ENCODE results near the gene PSMD11. TPM values are rescaled to one million over a fixed set of nuclear protein-coding genes. Genes with fewer than 3 reads are reported as not detected.

PSMD11 gene
- polyA plus RNA-seq, 2 of the 4 experiments (the other 2 are of a cell fraction): 195 to 228 TPM

GRCh38 chr17:32495359-32496231, 51.3 kb downstream of the PSMD11 start:
- TF ChIP-seq CHD2 (IDR thresholded peaks at IDR 0.05; ENCODE audit: low read length, partially characterized antibody) (no peak), ESRRA (IDR thresholded peaks at IDR 0.05; ENCODE audit: borderline replicate concordance, low read length) (no peak), MYC (IDR thresholded peaks at IDR 0.05; ENCODE audit: borderline replicate concordance, low read length) (no peak), EP300 (IDR thresholded peaks at IDR 0.05) (no peak), PBX3 (IDR thresholded peaks at IDR 0.05) (no peak), BCL3 (IDR thresholded peaks at IDR 0.05) (no peak), TP53 (CRISPR knock-in tag; IDR thresholded peaks at IDR 0.05) (no peak), MAZ (IDR thresholded peaks at IDR 0.05; ENCODE audit: borderline replicate concordance, low read depth, low read length) (no peak), HES2 (IDR thresholded peaks at IDR 0.05) (no peak), HDAC2 (IDR thresholded peaks at IDR 0.05) (no peak), JUNB (IDR thresholded peaks at IDR 0.05) (no peak), ZFP36 (IDR thresholded peaks at IDR 0.05; ENCODE audit: borderline replicate concordance, partially characterized antibody) (no peak), POLR2AphosphoS2 (conservative IDR thresholded peaks at IDR 0.05; ENCODE audit: low read length) (no peak), EHMT2 (IDR thresholded peaks at IDR 0.05; ENCODE audit: low read depth) (no peak), CBX2 (IDR thresholded peaks at IDR 0.05; ENCODE audit: borderline replicate concordance, low read depth) (no peak), KDM1A (IDR thresholded peaks at IDR 0.05; ENCODE audit: low read depth) (no peak), CEBPB (IDR thresholded peaks at IDR 0.05) (no peak)
- TF ChIP-seq, protein P1, sequence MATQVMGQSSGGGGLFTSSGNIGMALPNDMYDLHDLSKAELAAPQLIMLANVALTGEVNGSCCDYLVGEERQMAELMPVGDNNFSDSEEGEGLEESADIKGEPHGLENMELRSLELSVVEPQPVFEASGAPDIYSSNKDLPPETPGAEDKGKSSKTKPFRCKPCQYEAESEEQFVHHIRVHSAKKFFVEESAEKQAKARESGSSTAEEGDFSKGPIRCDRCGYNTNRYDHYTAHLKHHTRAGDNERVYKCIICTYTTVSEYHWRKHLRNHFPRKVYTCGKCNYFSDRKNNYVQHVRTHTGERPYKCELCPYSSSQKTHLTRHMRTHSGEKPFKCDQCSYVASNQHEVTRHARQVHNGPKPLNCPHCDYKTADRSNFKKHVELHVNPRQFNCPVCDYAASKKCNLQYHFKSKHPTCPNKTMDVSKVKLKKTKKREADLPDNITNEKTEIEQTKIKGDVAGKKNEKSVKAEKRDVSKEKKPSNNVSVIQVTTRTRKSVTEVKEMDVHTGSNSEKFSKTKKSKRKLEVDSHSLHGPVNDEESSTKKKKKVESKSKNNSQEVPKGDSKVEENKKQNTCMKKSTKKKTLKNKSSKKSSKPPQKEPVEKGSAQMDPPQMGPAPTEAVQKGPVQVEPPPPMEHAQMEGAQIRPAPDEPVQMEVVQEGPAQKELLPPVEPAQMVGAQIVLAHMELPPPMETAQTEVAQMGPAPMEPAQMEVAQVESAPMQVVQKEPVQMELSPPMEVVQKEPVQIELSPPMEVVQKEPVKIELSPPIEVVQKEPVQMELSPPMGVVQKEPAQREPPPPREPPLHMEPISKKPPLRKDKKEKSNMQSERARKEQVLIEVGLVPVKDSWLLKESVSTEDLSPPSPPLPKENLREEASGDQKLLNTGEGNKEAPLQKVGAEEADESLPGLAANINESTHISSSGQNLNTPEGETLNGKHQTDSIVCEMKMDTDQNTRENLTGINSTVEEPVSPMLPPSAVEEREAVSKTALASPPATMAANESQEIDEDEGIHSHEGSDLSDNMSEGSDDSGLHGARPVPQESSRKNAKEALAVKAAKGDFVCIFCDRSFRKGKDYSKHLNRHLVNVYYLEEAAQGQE (IDR thresholded peaks at IDR 0.05): no peak
- TF ChIP-seq, protein P2, sequence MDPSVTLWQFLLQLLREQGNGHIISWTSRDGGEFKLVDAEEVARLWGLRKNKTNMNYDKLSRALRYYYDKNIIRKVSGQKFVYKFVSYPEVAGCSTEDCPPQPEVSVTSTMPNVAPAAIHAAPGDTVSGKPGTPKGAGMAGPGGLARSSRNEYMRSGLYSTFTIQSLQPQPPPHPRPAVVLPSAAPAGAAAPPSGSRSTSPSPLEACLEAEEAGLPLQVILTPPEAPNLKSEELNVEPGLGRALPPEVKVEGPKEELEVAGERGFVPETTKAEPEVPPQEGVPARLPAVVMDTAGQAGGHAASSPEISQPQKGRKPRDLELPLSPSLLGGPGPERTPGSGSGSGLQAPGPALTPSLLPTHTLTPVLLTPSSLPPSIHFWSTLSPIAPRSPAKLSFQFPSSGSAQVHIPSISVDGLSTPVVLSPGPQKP (IDR thresholded peaks at IDR 0.05; ENCODE audit: low read depth, low read length): no peak
- peaks cover 12% of the 10 kb centered on the region; the same call in 2 of the 3 replicates for H3K4me1 ChIP-seq
- H3K4me3 ChIP-seq: no peak overlapping the region
- POLR2A ChIA-PET: no interaction called here
- no peak overlapping the region for H3K4me2 ChIP-seq
- FAIRE-seq (no peak), ATAC-seq (peak in 1 of 2 experiments; percentile 13; a peak in 3 of 6 replicates), DNase-seq (ENCODE audit: low read depth in 1 of 2, low spot score in 1 of 2) (no peak)
- H3K27ac ChIP-seq: peak overlapping the region in 1 of 2 experiments; percentile 29; a peak in 2 of 6 replicates
- H3K9me3 ChIP-seq: no peaks in the 10 kb centered on the region
- 86% methylated on average over 43 of the region's 45 CpGs for WGBS (ENCODE audit: missing lambda C conversion rate)
- CTCF ChIA-PET: interaction anchor here (0.9 to 2.0 kb wide), 5 partner anchors 9 to 163 kb away, joined by 3 to 11 read pairs (median 6); partner anchors contain the start of gene CDK5R1

All from A549 (cell line).